HG03025 (cell line): ENCODE data around the gene GCFC2.
A peak's percentile ranks its signal among the peaks of the same experiment; 100 is the strongest.
"Not testable (repeated sequence)": the region's sequence is repeated elsewhere in the genome, so short reads cannot be mapped to it uniquely, and the experiment has no call there.

Experiments
- ATAC-seq: cut with Tn5 transposase; IDR thresholded peaks from one replicate; pipeline ENCODE4 v1.9.1; 2021; ENCODE audit warnings: mild to moderate bottlenecking, moderate library complexity; ENCODE audit not compliant: unreplicated experiment, low FRiP score

Gene GCFC2

DNA sequence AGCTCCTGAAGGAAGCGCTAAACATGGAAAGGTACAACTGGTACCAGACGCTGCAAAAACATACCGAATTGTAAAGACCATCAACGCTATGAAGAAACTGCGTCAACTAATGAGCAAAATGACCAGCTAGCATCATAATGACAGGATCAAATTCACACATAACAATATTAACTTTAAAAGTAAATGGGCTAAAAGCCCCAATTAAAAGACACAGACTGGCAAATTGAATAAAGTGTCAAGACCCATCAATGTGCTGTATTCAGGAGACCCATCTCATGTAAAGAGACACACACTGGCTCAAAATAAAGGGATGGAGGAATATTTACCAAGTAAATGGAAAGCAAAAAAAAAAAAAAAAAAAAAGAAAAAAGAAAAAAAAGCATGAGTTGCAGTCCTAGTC, 27.3 kb downstream of the GCFC2 start:
- ATAC-seq = not testable (repeated sequence)

DNA sequence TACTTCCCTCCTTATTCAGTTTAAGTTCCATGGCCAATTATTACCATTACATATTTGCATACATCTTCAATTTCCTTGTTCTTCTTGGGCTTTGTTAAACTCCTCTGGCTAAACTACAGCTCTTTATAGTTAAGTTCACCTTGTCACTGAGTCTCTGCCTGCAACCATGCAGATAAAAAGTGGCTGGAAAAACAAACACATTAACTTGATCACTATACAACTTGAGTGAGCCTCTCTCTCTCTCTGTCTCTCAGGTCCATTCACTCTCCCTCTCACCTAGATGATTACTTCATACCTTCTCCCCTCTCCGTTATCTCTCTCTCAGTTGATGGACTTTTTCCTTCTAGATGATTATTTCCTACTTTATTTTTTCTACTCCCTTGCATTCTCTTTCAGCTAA, 30.3 kb downstream of the GCFC2 start:
- ATAC-seq = no peak

DNA sequence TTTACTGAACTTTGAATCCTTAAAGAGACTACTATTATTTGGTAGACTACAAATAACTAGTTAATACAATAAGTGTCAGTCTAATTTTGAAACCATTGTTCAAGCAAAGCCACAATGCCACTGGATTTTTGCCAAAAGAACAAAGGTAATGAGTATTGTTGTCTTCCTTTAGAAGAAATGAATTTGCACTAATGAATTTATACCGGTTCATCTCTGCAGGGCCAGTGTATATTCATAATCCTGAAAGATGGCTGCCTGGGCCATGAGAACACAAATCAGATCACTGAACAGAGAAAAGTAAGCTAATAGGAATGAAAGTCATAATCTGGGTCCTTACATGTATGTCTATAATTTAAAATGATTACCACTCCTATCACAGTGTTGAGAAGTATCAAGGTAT, 31.2 kb downstream of the GCFC2 start:
- no peak for ATAC-seq

DNA sequence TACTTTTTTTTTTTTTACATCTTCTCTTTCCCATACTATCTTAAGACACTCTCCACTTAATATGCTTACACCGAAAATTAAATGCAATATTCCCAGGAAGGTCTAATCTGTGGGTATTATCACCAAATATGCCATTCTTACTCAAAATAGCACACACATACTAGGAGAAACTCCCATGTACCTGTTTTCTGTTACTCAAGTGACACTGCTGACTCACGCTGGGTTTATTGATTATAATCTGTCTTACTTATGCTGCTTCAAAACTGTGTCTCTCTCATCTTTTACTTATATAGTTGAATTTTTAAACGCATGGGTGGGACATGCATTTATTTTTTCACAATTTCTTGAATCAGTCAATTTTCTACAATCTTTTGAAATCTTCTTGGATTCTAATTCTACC, 34.3 kb downstream of the GCFC2 start:
- ATAC-seq = no peak

DNA sequence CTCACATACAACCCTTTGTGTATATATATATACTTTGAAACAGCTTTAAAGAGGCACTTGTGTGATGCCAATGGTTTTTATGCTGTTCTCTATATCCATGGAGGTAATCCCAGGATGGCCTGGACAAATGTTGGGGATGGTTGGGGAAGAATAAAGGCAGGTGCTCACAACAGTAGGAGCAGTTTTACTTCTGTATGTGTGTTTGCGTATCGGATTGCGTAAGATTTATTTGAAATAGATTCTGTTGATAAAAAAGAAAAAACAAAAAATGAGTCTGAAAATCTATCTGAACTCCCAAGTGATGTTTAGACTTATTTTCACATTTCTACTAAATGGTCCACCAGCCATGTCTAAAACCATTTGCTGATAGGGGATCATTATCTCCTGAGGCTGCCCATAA, 34.8 kb downstream of the GCFC2 start:
- no peak for ATAC-seq

DNA sequence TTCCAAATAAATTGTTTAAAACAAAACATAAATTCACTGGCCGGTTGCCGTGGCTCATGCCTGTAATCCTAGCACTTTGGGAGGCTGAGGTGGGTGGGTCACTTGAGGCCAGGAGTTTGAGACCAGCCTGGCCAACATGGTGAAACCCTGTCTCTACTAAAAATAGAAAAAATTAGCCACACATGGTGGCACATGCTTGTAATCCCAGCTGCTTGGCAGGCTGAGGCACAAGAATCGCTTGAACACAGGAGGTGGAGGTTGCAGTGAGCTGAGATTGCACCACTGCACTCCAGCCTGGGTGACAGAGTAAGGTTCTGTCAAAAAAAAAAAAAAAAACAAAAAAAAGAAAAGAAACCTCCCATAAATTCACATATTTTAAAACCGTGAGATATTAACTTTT, 35.3 kb downstream of the GCFC2 start:
- ATAC-seq = not testable (repeated sequence)

DNA sequence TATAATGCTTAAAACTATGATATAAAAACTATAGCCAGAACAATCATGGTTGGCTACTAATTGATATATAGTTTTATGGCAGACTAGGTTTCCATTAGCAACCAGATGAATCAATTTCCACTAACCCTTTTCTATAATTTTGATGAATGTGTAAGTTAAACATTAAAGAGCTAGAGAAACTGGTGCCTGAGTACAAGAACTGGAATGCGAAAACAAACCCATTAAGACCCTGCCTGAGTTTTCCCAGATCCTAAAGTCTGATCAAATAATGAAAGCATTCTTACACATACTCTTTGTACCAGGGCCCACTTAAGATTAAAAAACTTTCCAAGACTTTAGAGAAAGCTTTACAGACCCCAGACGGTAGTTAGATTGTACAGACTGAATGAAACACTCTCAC, 42.8 kb downstream of the GCFC2 start:
- ATAC-seq = no peak

DNA sequence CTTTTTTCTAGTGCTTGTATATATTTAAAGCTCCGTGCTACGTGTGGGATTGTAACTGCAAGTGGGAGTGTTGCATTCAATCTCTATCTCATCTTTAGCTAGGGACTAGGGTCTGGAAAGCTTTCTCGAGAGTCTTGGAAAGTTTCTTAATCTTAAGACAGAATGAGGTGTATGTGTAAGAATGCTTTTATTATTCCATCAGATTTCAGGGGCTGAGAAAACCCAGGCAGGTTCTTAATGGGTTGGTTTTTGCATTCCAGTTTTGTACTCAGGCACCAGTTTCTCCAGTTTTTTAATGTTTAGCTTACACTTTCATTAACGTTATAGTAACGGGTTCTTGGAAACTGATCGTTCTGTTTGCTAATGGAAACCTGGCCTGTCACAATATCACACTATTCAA, 43.8 kb downstream of the GCFC2 start:
- no peak for ATAC-seq

DNA sequence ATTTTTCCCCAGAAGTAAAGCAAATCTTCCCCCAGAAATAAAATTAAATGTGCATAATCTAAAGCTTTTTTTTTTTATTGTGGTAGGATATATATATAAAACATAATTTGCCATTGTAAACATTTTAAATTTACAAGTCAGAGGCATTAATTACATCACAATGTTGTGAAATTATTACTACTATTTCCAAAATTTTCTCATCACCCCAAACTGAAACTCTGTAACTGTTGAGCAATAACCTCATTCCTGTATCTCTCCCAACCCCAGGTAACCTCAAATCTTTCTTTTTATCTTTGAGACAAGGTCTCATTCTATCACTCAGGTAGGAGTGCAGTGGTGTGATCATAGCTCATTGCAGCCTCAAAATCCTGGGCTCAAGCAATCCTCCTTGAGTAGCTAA, 52.9 kb downstream of the GCFC2 start:
- no peak for ATAC-seq

DNA sequence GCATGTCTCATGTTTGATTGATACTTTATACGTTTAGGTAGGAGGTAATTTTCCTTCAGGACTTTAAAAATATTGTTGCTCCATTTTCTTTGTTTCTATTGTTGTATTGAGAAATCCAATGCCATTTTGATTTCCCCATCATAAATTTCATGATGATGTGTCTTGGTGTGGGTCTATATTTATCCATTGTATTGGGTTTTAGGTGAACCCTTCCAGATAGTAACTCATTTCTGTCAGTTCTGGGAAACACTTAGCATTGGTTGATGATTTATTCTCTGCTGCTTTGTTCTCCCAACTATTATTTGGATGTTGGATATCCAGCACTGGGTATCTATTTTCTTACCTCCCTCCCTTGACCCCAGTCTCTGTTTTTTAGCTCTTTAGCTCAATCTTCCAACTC, 54.2 kb downstream of the GCFC2 start:
- no peak for ATAC-seq

DNA sequence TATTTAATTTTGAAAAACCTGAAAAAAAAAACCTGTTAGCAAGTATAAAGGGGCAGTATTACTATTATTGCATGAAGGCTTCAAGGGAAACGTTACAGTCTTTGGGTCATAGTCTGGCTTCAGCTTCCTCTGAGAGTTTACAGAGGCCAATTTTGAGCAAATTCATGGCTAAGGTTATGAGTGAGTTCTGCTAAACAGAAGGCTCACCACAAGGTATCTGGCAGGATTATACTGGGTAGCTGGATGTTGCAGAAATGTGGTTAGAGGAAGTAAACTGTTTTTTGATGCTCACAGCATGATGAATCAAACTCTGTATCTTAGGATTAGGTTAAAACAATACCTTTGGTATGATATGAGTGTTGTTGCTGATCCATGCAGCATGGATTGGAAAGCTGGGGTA, 54.9 kb downstream of the GCFC2 start:
- no peak for ATAC-seq

DNA sequence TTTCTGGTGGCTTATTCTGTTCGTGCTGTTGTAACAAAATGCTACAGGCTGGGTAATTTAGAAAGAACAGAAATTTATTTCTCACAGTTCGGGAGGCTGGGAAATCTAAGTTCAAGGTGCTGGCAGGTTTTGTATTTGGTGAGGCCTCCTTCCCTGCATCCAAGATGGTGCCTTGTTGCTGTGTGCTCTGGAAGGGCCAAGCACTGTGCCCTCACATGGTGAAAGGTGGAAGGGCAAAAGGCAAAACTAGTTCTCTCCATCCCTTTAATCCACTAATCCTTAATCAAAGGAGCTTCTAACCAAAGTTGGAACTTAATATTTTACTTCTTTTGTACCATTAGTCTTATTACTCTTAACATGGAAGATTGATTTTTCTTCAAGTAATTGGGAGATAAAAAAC, 56.7 kb downstream of the GCFC2 start:
- no peak for ATAC-seq

DNA sequence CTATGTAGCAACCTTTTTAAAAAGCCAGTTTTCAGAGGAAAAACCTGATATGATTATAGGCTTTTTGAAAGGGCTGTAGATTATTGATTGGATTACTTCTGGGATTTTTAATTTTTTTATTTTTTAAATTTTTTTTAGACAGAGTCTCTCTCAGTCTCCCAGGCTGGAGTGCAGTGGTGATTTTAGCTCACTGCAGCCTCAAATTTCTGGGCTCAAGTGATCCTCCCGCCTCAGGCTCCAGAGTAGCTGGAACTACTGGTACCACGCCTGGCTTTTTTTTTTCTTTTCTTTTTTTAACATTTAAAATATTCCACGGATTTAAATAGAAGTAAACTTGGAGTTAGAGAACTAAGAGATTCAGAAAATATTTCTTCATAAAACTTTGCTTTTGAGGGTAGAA, 62.9 kb downstream of the GCFC2 start:
- ATAC-seq = no peak

DNA sequence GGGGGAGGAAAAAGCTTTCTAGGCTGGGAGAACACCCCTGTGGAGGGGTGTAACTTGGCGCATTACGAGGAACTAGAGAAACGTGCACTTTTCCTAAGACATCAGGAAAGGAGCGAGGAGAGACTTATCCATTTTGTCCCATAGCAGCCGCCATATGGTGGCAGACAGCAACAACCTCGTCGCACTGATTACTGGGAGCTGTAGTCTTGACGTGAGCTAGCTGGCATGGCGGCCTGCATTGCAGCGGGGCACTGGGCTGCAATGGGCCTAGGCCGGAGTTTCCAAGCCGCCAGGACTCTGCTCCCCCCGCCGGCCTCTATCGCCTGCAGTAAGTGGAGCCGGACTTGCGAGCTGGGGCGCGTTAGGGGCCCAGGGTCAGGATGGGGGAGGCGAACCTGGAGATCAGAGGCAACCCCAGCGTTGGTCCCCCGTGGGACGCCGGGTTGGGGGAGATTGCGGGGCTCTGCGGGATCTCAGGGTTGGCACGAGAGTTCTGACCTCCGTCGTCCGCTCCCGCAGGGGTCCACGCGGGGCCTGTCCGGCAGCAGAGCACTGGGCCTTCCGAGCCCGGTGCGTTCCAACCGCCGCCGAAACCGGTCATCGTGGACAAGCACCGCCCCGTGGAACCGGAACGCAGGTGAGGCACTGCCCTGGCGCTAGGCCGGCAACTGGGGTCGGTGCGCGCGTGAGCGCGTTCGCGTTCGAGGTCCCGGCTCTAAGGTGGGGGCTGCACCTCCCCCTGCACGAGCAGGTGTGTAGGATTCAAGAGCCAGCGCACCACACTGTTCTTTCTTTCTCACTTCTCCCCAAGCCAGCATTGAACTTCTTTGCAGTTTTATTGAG, 63.9 kb downstream of the GCFC2 start, which contains the start of gene MRPL19:
TSS of gene MRPL19 (plus strand) at position 201 of the 843 bp plus-strand sequence. CDS start at position 226, 25 bp downstream.
- peak; percentile 96 for ATAC-seq

DNA sequence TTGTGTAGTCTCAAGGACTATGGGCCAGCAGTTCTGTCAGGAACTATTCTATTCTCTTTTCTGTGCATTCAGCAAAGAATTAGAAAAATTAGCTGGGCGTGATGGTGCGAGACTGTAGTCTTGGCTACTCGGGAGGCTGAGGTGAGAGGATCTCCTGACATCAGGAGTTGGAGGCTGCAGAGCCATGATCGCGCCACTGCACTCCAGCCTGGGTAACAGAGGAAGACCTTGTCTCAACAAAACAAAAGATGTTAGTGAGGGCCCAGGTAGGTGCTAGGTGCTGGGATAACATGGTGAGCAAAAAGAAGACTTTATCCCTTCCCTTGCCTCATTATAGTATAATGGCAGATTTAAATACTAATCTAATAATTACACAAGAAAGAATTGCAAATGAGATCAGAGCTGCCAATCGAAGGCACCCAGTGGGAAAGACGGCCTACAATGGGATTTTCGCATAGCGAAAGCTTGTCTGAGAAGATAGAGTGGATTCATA, 64.6 kb downstream of the GCFC2 start:
- ATAC-seq = peak; percentile 4

DNA sequence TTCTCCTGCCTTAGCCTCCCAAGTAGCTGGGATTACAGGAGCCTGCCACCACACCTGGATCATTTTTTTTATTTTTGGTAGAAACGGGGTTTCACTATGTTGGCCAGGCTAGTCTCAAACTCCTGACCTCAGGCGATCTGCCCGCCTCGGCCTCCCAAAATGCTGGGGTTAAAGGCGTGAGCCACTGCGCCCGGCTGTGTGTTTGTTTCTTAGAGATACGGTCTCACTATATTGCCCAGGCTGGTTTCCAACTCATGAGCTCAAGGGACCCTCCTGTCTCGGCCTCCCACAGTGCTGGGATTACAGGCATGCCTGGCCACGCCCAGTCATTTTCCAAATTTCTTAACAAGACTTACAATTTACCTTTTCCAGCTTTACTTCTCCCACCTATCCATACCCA, 65.1 kb downstream of the GCFC2 start:
- ATAC-seq = no peak

DNA sequence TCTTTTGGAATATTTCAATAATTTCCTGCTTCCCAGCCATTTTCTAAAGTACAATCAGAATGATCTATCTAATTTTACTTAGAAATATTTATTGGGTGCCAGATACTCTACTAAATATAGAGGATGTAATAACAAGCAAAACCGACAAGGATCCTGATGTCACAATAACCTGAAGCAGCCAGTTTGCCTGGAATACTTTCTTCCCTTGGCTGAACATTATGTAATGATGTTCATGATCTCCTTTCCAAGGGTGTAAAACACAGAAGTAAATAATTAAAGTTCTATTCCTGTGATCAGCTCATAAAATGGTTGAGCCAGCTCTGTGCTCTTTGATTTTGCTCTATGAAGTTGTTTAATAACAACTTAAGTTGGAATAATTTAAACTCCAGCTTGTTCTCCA, 66.7 kb downstream of the GCFC2 start:
- no peak for ATAC-seq

DNA sequence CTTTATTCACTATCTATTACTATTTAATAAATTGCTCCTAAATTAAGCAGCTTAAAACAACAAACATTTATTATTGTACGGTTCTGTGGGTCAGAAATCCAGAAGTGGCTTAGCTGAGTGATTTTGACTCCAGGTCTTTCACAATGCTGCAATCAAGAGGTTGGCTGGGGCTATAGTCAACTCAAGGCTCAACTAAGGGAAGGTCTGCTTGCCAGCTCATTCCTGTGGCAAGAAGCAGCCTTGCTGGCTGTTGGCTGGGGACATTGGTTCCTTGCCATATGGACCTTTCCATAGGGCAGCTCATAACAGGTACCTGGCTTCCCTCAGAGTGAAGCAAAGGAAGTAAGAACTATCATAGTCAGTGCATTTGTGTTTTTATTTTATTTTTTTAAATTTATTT, 69.1 kb downstream of the GCFC2 start:
- no peak for ATAC-seq

DNA sequence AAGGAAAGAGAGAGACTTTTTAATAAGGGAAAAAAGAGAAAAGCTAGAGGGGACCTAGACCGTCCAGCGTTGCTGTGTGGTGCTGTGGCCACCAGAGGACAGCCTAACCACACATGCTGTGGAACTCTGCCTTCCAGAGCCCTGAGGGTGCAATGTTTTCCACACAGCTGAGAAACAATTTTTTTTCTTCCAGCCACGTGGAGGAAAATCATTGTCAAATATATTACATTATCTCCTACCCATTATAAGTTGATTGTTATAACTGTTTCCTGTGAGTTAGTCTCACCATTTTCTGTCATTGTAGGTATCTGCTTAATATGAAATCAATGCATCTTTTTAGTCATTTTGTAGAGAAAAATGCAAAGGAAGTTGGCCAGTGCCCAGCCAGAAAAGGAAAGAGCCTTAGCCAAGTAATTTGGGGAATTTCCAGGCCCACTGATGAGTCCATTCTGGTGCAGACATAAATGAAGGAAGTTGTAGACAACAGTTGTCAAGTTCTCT, 70.0 kb downstream of the GCFC2 start:
- ATAC-seq = peak; percentile 87

DNA sequence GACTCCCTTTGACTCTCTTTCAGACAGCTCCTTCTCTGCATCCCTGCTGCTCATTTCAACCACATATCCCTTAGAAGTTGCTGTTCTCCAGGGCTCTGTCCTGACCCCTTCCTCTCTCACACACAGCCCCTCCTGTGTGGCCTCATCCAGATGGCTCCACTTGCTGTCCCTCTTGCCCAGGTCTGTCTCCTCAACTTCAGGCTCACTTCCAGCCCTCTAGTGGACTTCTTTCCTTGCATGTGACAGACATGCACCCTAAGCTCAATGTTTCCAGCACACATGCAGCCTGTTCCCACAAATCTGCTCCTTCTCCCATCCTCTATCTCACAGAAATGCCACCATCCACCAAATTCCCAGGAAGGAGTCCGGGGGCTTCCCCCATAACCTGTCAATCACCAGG, 73.1 kb downstream of the GCFC2 start:
- ATAC-seq = no peak

DNA sequence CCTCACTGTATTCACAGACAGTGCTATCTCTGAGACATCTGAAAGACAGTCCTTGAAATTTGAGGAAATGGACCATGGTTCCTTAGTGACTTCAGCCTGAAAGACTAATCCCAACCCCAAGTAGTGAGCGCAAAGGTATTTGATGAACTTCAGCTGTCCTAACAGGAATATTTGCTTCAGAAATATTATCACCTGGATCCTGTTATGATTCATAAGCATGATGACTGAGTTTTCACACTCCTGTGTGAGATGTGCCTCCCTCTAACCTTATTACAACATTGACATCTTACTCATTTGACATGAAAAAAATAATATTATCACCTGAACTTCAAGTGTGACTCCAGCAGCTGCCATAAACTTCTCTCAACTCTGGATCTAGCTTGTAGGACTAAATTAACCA, 75.8 kb downstream of the GCFC2 start:
- no peak for ATAC-seq

DNA sequence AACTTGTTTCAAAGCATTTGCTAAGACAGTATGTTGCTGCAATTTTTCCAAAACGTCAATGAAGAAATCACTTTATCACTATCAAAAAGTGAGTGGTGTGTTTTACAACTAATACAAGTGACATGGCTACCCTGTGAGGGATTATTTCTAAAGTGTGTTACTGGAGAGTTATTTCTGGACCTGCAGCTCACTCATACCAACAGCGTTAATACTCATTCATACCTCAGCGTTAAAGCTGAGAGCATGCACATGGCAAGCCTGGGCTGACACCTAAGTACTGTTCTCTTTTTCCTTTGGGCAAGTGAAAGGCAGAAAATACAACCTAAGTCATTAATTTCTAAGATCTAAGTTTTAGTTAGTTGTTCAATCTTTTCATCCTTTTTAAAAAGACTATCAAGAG, 77.1 kb downstream of the GCFC2 start:
- no peak for ATAC-seq
